Mononuclear cell (primary cell): ENCODE data around the gene COG4. TPM values are rescaled to one million over a fixed set of nuclear protein-coding genes. Genes with fewer than 3 reads are reported as not detected.

ENCODE experiments used
- H3K27me3 ChIP-seq: 2 replicates; pipeline ENCODE4 v1.6.0; 2011; ENCODE audit warnings: low read length, control low read depth; ENCODE audit not compliant: insufficient read depth
- H3K4me1 ChIP-seq: 2 replicates; pipeline ENCODE4 v1.5.1; 2011; ENCODE audit warnings: mild to moderate bottlenecking, low read length, control low read depth; ENCODE audit not compliant: insufficient read depth
- H3K4me3 ChIP-seq: 2 replicates; pipeline ENCODE4 v1.5.1; 2011; ENCODE audit warnings: mild to moderate bottlenecking, low read length, moderate library complexity
- H3K9me3 ChIP-seq: 2 replicates; pipeline ENCODE4 v1.5.1; 2011; ENCODE audit warnings: low read depth, mild to moderate bottlenecking, control low read depth, low read length
- total RNA-seq: library from RNA; depleted of rRNA; stranded (reverse); fragments of >200 nt; gene quantifications from one replicate; pipeline ENCODE4 v1.2.3, GENCODE V29; 2012

Gene COG4
- total RNA-seq, 1 donor, result 19.2 TPM

- no peak overlapping the region for H3K4me3 ChIP-seq
These were observed 13.1 kb downstream of the COG4 start for GRCh38 chr16:70510216-70510615.

GRCh38 chr16:70508752-70509151 lies 14.6 kb downstream of the COG4 start:
- H3K4me3 ChIP-seq, result no peak overlapping the region
- no peaks in the 10 kb centered on the region for H3K9me3 ChIP-seq
- peaks cover 4% of the 10 kb centered on the region for H3K4me1 ChIP-seq
- no peaks in the 10 kb centered on the region for H3K27me3 ChIP-seq

More at GRCh38 chr16:70510216-70510615, 13.1 kb downstream of the COG4 start:
- H3K9me3 ChIP-seq, result no peaks in the 10 kb centered on the region
- H3K4me1 ChIP-seq, result peaks cover 4% of the 10 kb centered on the region
- no peaks in the 10 kb centered on the region for H3K27me3 ChIP-seq

GRCh38 chr16:70496513-70496912 lies 26.8 kb downstream of the COG4 start:
- H3K4me3 ChIP-seq, result no peak overlapping the region
- H3K4me1 ChIP-seq, result no peaks in the 10 kb centered on the region
- no peaks in the 10 kb centered on the region for H3K9me3 ChIP-seq
- H3K27me3 ChIP-seq, result no peaks in the 10 kb centered on the region

DNA sequence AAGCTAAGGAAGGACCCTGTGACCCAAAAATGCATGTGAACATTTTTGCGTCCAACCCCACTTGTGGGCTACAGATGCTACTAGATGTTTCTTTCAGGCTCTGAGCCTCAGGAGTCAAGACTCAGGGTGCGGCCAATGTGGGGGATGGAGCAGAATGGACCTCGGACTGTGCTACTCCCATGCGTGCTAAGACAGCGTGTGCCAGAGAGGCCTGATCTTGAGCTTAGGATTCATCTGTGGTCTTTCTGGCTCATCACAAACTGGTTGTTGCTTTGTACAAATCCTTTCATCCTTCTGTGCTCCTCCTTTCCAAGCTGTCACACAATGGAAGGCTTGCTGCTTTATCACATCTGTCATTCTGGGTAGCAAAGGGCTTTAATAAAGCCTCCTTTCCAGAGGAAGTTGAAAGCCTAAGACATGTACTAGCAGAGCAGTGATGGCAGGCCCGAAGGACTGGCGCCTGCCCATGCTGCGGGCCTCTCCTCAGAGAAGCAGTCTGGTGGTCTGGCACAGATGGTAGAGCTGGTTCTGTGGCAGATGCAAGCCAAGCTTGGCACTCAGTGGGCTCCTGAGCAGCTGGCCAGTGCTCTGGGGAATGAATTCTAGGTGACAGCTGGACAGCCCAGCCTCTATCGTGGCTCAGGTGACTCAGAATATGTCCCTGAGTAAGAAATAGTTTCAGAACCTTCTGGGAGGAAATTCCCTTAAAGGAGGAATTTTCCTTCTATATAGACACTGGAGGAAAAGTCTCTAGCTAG lies 27.8 kb downstream of the COG4 start:
- Histone ChIP-seq H3K27me3 (no peaks in the 10 kb centered on the region), H3K4me3 (no peak overlapping the region), H3K9me3 (no peaks in the 10 kb centered on the region), H3K4me1 (no peaks in the 10 kb centered on the region)

DNA sequence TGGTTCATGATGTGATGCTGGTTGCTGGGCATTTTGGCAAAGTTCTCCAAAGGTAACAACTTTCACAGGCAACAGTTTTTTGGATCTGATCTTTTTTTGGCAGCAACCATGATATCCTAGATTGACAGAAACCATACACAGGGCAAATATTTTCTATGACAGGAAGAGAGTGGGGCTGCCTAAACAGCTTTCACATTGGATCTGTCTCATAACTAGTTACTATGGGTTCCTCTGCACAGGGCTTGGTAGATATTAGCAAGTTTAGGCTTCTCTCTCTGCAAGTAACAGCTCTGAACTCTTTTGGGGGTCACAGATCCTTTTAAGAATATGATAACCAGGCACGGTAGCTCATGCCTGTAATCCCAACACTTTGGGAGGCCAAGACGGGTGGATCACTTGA lies 28.6 kb downstream of the COG4 start:
- no peaks in the 10 kb centered on the region for H3K9me3 ChIP-seq
- H3K27me3 ChIP-seq, result no peaks in the 10 kb centered on the region
- no peaks in the 10 kb centered on the region for H3K4me1 ChIP-seq
- H3K4me3 ChIP-seq, result no peak overlapping the region

GRCh38 chr16:70494202-70494770 lies 29.1 kb downstream of the COG4 start:
- H3K9me3 ChIP-seq, result no peaks in the 10 kb centered on the region
- no peak overlapping the region for H3K4me3 ChIP-seq
- H3K4me1 ChIP-seq, result no peaks in the 10 kb centered on the region
- no peaks in the 10 kb centered on the region for H3K27me3 ChIP-seq

DNA sequence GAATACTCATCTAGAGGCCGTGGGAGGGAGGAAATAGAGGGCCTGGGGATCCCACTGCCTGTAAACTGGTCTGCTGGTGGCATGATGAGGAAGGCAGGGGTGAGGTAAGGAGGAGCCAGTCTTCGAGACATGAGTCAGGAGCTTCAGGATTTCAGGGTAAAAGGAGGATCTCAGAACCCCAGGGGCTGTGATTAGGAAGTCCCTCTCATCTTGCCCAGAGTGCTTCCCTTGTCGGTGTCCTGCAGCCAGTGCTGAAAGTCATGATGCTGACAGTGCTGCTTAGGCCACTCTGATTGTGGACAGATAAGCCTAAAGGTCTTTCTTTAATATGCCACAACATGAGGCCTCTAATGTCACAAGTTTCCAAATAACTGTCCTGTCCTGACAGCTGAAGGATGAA lies 29.6 kb downstream of the COG4 start:
- no peaks in the 10 kb centered on the region for H3K9me3 ChIP-seq
- H3K4me1 ChIP-seq, result no peaks in the 10 kb centered on the region
- no peak overlapping the region for H3K4me3 ChIP-seq
- no peaks in the 10 kb centered on the region for H3K27me3 ChIP-seq

GRCh38 chr16:70490261-70490660 lies 33.1 kb downstream of the COG4 start:
- Histone ChIP-seq H3K9me3 (no peaks in the 10 kb centered on the region), H3K4me1 (no peaks in the 10 kb centered on the region), H3K4me3 (no peak overlapping the region), H3K27me3 (no peaks in the 10 kb centered on the region)

GRCh38 chr16:70484867-70485266 lies 38.5 kb downstream of the COG4 start:
- H3K4me1 ChIP-seq, result no peaks in the 10 kb centered on the region
- H3K9me3 ChIP-seq, result no peaks in the 10 kb centered on the region
- no peaks in the 10 kb centered on the region for H3K27me3 ChIP-seq
- H3K4me3 ChIP-seq, result no peak overlapping the region

GRCh38 chr16:70483426-70483825 lies 39.9 kb downstream of the COG4 start:
- H3K4me1 ChIP-seq, result no peaks in the 10 kb centered on the region
- H3K27me3 ChIP-seq, result no peaks in the 10 kb centered on the region
- no peak overlapping the region for H3K4me3 ChIP-seq
- H3K9me3 ChIP-seq, result no peaks in the 10 kb centered on the region

- Histone ChIP-seq H3K4me1 (no peaks in the 10 kb centered on the region), H3K27me3 (no peaks in the 10 kb centered on the region), H3K4me3 (no peak overlapping the region), H3K9me3 (no peaks in the 10 kb centered on the region)
These were observed 40.7 kb downstream of the COG4 start for GRCh38 chr16:70482624-70483023.

GRCh38 chr16:70481929-70482536 lies 41.3 kb downstream of the COG4 start:
- Histone ChIP-seq H3K27me3 (no peaks in the 10 kb centered on the region), H3K4me3 (no peak overlapping the region), H3K9me3 (no peaks in the 10 kb centered on the region), H3K4me1 (no peaks in the 10 kb centered on the region)

- Histone ChIP-seq H3K4me3 (no peak overlapping the region), H3K9me3 (no peaks in the 10 kb centered on the region), H3K27me3 (no peaks in the 10 kb centered on the region), H3K4me1 (no peaks in the 10 kb centered on the region)
These were observed 42.9 kb downstream of the COG4 start for GRCh38 chr16:70480127-70481105.

DNA sequence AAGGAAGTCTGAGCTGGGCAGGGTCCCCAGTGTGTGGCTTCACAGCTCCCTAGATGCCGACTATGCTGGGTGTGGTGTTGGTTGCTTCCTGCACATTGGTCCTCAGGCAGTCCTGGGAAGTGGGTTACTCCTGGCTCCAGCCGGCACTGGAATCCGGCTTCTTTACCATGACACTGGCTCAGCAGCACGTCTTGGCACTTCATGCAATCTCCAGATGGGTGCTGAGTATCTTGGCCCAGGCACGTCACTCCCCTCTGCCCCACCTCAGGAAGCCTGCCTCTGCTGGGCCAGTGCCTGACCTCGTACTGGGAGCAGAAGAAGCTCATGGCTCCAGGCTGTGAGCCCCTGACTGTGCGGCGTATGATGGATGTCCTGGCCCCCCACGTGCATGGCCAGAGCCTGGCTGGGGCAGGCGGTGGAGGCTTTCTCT lies 44.4 kb downstream of the COG4 start:
- H3K4me3 ChIP-seq, result no peak overlapping the region
- H3K4me1 ChIP-seq, result no peaks in the 10 kb centered on the region
- no peaks in the 10 kb centered on the region for H3K27me3 ChIP-seq
- H3K9me3 ChIP-seq, result no peaks in the 10 kb centered on the region

GRCh38 chr16:70478169-70478568 lies 45.2 kb downstream of the COG4 start:
- no peaks in the 10 kb centered on the region for H3K27me3 ChIP-seq
- no peaks in the 10 kb centered on the region for H3K4me1 ChIP-seq
- H3K9me3 ChIP-seq, result no peaks in the 10 kb centered on the region
- H3K4me3 ChIP-seq, result no peak overlapping the region
